NOMO-1 treated with DMSO at 0.1 percent for 48 hours (cell line): ENCODE data around the gene JPH2.

Experiments used
- DNase-seq: peaks from one replicate; lab custom pipeline; 2025; ENCODE audit not compliant: unreplicated experiment; lab: John Stamatoyannopoulos, UW

Gene JPH2

GRCh38 chr20:44080646-44081267, 106.2 kb downstream of the JPH2 start:
- DNase-seq: peak; percentile 75

- DNase-seq: no peak
Observed at GRCh38 chr20:44080064-44080463, 106.9 kb downstream of the JPH2 start.

DNA sequence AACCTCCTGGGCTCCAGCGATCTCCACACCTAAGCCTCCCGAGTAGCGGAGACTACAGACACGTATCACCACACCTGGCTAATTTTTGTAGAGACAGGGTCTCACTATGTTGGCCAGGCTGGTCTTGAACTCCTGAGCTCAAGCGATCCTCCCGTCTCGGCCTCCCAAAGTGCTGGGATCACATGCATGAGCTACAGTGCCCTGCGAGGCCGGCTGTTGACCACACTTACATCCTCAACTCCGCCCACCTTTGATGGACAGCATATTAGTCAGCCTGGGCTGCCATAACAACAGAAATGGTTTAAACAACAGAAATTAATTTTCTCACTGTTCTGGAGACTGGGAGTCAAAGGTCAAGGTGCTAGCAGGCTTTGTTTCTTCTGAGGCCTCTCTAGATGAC, 107.7 kb downstream of the JPH2 start:
- DNase-seq: no peak

DNA sequence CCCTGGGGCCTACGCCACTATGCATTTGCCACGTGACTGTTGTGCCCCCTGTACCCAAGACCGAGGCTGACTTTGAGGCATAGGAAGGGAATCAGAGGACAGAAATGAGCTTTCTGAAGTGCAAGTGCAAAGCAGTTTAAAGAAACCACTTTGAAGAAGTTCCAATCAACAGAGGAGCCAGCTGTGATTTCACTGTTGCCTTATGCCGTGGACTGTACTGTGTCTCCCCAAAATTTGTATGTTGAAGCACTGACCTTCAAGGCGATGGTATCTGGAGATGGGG, 111.1 kb downstream of the JPH2 start:
- no peak for DNase-seq

- DNase-seq: peak; percentile 76
Observed at GRCh38 chr20:44075191-44075949, 111.6 kb downstream of the JPH2 start.

DNA sequence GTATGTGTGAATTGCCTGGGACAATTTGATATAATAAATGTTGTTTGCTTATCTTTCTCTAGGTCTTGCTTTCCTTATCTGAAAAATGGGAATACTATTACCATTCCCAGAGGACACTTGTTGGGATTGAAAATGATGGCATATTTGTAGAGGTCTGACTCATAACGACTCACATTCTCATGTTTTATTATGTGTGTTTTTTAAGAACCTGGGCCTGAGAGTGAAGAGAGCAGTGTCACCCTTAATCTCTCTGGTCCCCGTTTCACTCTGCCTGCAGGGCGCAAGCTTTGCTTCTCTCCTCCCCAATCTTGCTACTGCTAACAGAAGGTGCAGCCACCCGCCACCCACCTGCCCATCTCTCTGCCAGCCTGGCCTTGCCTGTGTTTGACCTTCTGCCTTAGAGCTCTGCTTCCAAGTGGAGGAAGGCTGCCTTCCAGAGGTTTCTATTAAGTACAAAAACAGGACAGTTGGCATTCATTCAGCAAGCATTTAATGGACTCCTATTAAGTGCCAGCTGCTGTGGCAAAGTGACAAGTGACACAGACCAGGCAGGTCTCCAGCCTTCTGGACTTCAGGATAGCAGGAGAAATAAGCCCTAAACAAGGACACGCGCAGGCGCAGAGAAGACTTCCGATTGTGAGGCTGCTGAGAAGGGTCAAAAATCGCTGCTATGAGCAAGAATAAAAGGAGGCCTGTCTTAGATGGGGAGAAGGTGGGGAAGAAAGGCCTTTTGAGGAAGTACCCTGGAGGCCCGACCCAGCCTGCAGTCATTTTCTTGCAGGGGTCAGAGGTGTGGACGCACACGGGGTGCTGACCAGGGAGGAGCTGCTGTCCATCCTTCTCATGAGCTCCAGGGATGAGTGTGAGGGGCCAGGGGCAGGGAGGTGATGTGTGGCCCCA, 112.5 kb downstream of the JPH2 start:
- peak; percentile 41 for DNase-seq

GRCh38 chr20:44073675-44074071, 113.3 kb downstream of the JPH2 start:
- DNase-seq: no peak

GRCh38 chr20:44073011-44073674, 113.8 kb downstream of the JPH2 start:
- no peak for DNase-seq

GRCh38 chr20:44072384-44072783, 114.6 kb downstream of the JPH2 start:
- no peak for DNase-seq

DNA sequence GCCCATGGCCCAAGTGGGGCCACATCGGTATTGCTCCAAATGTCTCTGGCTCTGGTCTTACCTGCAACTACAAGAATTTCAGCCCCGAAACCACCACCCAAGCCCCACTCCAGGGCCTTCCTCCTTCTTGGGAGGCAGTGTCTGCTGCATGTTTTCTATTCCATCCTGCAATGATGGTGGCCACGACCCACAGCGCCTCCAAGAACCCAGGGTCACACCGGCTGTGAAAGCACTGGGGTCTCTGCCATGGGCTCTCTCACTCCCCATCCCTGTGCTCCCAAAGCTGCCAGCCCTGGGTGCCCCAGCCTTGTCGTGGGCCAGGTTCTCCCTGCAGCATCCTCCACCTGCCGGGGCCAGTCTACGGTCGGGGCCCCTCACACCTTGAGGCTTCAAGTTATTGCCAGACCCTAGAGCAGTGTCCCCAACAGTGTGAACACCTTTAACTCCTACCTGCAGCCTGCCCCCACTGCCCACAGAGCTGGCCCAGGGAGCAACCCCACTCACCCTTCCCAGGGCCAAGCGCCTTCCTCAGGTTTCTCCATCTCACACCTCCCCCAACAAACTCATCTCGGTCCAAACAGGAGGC, 115.4 kb downstream of the JPH2 start:
- DNase-seq: no peak

- no peak for DNase-seq
Observed at GRCh38 chr20:44071057-44071456, 115.9 kb downstream of the JPH2 start.

GRCh38 chr20:44070139-44070900, 116.7 kb downstream of the JPH2 start:
- peak; percentile 33 for DNase-seq

GRCh38 chr20:44069203-44070011, 117.6 kb downstream of the JPH2 start:
- DNase-seq: peak; percentile 53

GRCh38 chr20:44068316-44069201, 118.4 kb downstream of the JPH2 start:
- DNase-seq: peak; percentile 58

GRCh38 chr20:44067650-44068081, 119.3 kb downstream of the JPH2 start:
- DNase-seq: no peak

DNA sequence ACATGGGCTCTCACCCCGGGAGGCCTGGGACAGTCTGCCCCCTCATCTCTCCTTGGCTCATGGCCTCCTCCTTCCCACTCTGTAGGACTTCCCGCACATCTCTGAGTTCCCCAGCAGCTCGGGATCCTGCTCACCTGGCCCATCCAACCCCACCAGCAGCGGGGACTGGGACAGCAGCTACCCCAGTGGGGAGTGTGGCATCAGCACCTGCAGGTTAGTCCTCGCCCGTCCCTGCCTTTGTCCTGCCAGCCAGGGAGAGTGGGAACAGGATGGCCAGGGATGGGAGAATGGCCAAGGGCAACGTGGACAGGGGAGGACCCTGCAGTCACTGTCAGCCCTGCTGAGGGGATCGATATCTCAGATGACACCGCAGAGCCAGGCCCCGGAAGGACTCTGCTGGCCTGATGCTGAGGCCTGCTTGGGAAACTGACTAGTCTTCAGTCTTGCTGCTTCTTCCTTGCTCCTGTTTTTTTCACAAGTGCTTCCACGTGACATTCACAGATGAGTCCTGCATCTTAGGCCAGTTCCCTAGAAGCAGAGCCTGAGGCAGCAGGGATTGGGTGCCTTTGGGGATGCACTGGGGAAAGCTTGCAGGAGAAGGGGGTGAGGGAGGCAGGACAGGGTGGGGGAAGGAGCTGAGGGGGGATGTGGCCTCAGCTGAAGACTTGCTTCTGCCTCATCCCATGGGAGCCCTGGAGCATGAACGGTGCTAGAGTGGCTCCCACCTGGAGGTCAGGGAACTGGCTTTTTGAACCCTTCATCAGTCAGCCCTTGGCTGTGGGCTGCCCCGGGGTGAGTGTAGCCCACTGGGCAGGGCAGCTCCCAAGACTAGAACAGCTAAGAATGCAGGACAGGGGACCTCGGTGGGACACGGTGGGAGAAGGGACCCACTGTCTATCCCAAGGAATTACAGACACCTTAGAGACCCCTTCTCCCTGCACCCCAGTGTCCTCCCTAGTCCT, 120.1 kb downstream of the JPH2 start:
- no peak for DNase-seq
